HS-27A (cell line): ENCODE data around the gene NAV2.

Experiments
- DNase-seq: peaks from one replicate; pipeline ENCODE4 v3.0.0-alpha.2; 2012; ENCODE audit warnings: low read depth, missing footprints

Gene NAV2

DNA sequence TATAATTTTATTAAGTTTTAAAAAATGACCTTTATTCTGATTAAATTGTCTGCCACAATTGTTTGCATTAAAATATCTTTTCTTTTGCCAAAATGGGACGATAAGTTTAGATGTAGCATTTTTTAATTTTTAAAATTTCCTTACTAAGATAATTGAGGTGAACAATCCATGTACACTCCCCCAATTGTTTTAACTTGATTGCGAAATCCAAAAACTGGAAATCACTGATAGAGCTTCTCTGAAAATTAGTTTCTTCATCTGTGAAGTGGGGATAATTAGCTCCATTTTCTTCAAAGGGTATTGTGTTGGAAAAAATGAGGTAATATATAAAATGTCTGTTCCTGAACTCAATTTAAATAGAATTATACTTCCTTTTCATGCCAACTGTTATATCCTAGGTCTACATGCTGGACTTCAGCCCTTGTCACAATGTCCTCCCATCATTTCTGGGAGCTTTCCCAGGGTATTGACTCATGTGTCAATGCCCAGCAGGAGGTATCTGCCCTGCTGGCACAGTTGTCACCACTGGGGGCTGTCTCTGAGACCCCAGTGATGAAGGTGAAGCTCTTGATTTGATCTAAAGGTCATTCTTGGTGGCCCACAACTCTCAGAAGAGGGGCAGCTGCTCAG lies 28.7 kb upstream of the NAV2 start:
- no peak for DNase-seq

GRCh38 chr11:19686234-19686633 lies 26.4 kb upstream of the NAV2 start:
- no peak for DNase-seq

DNA sequence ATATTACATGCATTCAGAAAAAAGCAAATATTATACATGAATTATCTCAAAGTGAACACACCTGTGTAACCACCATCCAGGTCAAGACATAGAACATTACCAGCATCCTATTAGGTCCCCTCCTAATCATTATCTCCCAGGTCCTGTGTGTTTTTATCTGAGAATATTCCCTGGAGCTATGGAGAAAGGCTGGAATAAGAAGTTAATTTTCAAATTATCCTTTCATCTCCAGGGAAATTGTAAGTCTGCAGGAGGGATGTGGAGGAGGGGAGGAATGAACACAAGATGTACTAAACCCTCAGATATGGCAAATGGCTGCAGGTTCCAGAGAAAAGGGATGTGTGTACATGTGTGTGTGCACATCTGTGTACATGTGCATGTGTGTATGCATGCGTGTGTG lies 25.2 kb upstream of the NAV2 start:
- DNase-seq = no peak

DNA sequence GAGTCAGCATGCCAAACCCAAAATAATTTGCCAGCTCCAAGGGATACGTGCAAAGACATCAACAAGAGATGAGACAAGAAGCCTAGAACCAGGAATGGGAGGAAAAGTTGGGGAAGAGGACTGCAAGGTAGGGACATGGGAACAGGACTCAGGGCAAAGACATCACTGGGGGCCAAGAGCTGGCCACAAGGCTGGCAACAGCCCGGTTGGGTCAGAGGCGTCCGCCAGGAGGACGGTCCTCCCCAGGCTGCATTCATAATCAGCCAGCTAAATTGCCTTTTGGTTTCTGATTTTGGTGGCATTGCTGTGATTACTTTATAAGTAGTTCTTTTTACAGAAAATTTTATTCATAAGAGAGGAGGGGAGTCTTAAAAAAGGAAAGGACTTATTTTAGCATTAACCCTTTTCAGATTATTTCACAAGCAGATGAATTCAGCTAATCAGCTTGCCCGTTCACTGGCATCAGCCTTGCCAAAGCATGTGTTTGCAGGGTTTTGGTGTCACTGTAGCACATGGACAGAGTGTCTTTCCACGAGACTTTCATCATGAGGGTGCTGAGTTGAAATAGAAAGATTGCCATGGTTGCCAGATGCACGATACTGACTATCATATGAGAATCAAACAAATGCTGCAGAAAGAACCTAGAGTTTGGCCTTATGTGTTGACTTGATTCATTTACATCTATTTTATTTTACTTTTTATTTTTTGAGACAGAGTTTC lies 23.2 kb upstream of the NAV2 start:
- DNase-seq = no peak

DNA sequence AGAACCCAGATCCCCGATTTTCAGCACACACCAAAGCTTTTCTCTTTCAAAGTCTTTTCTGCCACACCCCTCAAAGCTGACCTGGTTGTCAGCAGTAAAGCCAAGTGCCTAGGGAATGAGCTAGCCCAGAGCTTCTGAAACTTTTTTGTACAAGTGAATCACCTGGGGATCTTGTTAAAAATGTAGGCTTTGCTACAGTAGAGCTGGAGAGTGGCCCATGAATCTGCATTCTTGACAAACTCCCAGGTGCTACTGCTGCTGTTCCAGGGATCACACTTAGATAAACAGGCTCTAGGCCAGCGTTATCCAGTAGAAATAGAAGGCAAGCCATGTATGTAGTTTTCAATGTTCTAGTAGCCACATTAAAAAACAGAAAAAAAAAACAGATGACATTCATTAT lies 21.8 kb upstream of the NAV2 start:
- DNase-seq = no peak

DNA sequence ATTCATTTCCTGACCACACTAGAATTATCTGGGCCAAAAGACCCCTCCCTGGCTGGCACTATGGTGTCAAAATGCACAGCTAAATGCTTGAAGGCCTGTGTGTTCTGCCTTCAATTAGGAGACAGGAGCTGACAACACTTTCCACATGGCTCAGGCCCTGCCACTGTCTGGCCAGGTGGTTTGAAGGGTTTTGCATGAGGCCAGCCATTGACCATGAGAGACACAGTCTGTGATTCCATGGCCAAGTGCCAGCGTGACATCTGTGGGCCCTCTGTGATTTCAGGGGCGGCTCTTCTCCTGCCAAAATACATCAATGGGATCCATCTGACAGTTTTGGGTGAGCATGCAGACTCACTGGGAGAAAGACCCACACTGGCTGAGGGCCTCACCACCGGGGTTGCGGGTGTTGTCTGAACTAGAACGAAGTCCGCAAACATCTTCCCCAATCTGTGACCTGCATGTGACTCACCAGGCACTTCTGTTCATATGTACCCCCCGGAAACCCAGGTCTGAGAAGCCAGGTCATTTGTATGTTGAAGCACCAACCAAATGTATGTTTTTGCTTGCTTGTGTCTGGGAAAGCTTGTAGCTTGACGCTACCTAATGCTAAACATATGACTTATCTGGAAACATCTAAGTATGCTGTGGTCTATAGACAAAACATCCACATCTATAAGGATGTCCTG lies 20.7 kb upstream of the NAV2 start:
- no peak for DNase-seq

DNA sequence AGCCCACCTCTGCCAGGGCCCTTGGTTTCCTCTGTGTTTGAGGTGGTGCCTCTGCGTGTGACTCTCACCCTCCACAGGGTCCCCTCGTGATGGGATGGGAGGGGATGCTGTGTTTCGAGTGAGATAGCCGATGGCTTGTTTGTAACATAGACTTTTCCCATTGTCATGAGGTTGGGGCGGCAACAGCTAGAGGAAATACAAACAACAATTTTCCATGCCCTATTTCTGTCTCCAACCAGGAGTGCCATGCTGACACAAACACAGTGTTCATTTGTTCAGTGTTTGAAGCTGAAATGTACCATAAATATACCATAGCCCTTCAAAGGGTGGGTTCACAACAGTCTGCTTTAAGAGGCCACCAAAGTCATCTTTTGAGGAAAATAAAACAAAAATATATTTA lies 19.5 kb upstream of the NAV2 start:
- no peak for DNase-seq

- DNase-seq = no peak
Measured at GRCh38 chr11:19694796-19695345, 17.8 kb upstream of the NAV2 start.

DNA sequence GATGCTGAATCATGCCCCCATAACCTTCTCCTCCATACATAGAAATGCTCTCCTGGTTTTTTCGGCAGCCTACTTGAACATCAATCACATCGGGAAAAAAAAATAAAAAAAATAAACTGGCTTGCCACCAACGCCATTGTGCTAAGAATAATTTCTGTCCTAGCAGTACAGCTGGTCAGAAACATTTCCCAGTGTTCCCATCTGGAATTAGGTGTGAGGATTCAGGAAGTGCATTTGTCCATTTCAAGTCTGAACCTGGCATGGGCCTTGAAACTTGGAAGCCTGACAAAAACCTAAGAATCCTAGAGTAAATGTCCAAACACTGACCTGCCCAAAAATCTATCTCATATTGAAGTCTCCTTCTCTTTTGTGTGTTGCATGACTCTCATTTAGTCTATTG lies 16.6 kb upstream of the NAV2 start:
- DNase-seq = no peak

- no peak for DNase-seq
Measured at GRCh38 chr11:19696904-19697303, 15.7 kb upstream of the NAV2 start.

DNA sequence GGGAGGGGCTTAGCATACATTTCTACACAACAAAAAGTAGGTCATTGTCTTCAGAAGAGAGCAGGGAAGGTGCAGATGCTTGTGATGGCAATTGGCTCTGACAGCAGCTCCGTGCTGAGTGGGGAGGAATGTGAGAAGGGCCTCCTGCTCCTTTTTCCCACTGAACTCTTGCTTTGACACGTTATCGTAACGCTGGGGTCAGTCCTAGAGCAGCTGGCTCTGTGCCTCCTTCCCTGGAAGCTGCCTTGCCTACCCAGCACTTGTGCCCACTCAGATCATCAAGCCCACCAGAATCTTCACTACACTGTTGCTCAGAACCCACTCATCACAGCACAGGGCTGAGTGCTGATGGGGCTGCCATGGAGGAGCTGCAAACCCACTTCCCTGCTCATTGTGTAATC lies 14.9 kb upstream of the NAV2 start:
- no peak for DNase-seq

- DNase-seq = no peak
Measured at GRCh38 chr11:19698493-19699292, 13.9 kb upstream of the NAV2 start.

- DNase-seq = no peak
Measured at GRCh38 chr11:19701421-19701820, 11.2 kb upstream of the NAV2 start.

GRCh38 chr11:19702620-19703019 lies 10.0 kb upstream of the NAV2 start:
- DNase-seq = no peak

- DNase-seq = no peak
Measured at GRCh38 chr11:19703211-19703610, 9.4 kb upstream of the NAV2 start.

DNA sequence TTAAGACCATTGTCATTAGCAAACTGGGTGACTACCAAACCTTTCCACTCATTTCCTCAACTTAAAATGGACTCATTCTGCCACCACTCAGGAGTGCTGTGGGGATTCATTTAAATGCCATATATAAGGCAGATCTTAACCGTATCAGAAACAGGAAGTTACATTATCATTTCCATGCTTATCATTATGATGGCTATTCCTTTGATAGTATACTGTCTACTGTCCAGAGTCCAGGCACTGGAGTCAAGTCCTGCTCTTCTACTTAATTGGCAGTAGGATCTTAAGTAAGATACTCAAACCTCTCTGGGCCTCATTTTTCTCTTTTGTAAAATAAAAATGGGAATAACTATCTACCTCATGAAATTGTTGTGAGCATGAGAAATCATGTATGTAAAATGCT lies 8.4 kb upstream of the NAV2 start:
- DNase-seq = no peak

- no peak for DNase-seq
Measured at GRCh38 chr11:19705936-19706335, 6.7 kb upstream of the NAV2 start.

GRCh38 chr11:19711911-19712280 lies 741 bp upstream of the NAV2 start:
- DNase-seq = no peak

- DNase-seq = peak; percentile 7
Measured at GRCh38 chr11:19713196-19714021, 772 bp downstream of the NAV2 start.

DNA sequence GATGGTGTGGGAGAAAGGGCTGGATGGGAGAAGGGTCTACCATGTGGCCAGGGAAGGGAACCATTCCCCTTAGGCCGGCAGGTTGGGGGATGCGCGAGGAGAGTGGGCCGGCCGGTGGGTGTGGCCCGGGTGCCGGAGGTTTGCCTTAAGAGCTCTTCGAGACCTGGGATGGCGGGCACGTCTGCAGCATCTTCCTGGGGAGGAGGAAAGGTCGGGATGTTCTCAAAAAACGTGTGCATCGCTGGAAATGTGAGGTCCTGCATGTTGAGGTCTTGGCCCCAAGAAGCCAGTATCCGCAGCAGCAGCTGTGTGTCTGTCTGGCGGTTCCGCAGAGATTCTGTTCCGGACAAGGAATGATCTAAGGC lies 1.4 kb downstream of the NAV2 start:
- DNase-seq = peak; percentile 20
